Left renal cortex interstitium (tissue), 4 donors: Measurements from ENCODE around the gene ELP4. TPM values are rescaled to one million over a fixed set of nuclear protein-coding genes. Genes with fewer than 3 reads are reported as not detected.
"Not testable (repeated sequence)": the region's sequence is repeated elsewhere in the genome, so short reads cannot be mapped to it uniquely, and the experiment has no call there.

Experiments
- DNase-seq, 4 donors: peaks; one replicate each; pipeline ENCODE4 v3.0.0-alpha.2; 2013; ENCODE audit warnings: low read depth in 4 of 4, low spot score in 2 of 4, missing footprints in 1 of 4
- polyA plus RNA-seq, 4 donors: library from polyadenylated mRNA; unstranded; fragments of 120-200 nt; gene quantifications; one replicate each; pipeline ENCODE4 v1.2.1, GENCODE V29; 2013; ENCODE audit not compliant: insufficient read length in 4 of 4

ELP4 gene
- polyA plus RNA-seq, 4 donors = 22.9 to 29.2 (median 25.5) TPM

DNA sequence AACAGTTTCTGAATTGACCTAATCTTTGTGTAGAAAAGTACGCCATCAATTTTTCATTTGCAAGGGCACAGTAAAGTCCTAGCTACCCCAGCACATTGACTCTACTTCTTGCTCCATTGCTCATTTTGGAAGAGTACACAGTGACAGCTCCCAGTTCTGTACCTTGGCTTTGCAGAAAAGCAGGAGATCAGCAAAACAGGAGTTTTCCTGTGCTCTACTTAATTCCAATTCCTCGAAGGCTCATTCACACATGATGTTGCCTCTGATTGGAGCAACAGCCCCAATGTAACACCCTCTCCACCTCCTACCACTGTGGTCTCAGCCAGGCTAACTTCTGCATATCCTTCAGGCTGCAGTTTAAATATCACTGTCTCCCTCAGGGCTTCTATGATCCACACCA, 182.9 kb downstream of the ELP4 start:
- DNase-seq = no peak

GRCh38 chr11:31697049-31697448, 187.5 kb downstream of the ELP4 start:
- not testable (repeated sequence) for DNase-seq

- DNase-seq = no peak
Measured at GRCh38 chr11:31699066-31699465, 189.5 kb downstream of the ELP4 start.

- DNase-seq = no peak
Measured at GRCh38 chr11:31702966-31703365, 193.4 kb downstream of the ELP4 start.

DNA sequence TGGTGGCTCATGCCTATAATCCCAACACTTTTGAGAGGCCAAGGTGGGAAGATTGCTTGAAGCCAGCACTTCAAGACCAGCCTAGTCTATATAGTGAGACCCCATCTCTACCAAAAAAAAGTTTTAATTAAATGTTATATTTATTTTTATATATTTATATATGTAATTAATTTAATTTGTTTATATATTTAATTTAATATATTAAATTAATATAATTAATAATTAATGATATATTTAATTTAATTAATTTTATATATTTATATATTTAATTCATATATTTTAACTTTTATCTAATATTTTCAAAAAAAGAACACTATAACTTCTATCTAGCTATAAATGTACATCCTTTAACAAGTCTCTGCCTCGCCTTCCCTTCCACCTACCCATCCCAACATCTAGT, 196.8 kb downstream of the ELP4 start:
- no peak for DNase-seq

- no peak for DNase-seq
Measured at GRCh38 chr11:31711137-31711536, 201.6 kb downstream of the ELP4 start.

DNA sequence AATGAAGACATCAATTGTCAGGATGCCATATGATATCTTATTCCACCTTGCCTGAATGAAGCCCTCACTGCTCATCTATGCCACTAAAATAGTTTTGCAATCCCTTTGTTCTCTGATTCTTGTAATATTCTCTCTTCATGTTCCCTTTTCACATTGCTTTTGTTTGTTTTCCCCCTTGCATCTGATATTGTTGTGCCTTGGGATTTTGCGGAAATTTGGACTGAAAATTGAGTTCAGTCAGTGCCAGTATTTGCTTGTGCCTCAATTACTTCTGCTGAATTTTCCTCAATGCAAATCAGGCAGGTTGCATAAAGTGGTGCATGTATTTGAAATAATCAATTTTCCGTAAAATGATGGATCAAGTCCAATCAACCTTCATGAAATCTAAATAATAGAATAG, 203.3 kb downstream of the ELP4 start:
- DNase-seq = no peak

DNA sequence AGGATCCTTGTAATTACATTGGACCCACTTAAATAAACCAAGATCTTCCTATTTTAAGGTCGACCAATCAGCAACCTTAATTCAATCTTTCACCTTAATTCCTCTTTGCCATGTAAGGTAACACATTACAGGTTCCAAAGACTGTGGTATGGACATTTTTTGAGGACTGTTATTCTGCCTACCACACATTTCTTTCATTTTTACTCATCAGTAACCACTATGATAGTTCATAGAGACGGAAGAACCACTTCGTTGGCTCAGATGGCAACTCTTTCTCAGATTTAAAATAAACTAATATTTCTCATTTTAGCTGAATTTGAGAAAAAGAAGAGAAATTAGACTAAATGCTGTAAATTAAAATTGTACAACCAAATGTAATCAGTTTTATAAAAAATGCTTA, 205.3 kb downstream of the ELP4 start:
- DNase-seq = no peak

- no peak for DNase-seq
Measured at GRCh38 chr11:31720225-31720624, 210.7 kb downstream of the ELP4 start.

DNA sequence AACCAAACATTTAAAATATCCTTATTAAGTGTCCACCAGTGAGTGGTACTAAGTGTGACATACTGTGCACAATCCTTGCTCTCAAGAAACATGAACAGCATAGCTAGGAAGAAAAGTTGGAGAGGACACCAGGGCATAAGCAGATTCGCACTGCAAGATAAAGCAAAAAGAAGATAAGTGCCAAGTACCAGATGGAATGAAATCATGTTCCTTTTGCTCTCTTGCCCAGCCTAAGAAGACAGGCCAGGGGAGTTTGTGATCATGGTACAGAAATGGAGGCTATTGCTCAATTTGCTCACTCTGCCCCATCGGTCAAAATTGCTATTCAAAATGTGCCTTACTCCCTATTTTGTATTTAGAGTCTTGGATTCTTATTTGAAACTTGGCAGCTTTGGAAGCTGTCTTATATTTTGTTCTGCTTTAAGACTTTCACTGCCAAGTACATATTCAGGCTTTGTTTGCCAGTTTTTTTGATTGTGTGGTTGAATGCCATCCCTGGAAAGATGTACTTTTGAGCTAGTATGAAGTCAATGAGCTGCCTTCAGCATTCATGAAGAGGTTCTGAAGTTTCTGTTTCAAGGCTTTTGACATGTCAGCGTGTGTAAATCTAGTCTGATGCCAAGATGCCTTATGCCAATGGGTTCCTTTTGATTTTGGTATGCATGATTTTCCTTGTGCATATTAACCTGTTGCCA, 211.3 kb downstream of the ELP4 start:
- no peak for DNase-seq

DNA sequence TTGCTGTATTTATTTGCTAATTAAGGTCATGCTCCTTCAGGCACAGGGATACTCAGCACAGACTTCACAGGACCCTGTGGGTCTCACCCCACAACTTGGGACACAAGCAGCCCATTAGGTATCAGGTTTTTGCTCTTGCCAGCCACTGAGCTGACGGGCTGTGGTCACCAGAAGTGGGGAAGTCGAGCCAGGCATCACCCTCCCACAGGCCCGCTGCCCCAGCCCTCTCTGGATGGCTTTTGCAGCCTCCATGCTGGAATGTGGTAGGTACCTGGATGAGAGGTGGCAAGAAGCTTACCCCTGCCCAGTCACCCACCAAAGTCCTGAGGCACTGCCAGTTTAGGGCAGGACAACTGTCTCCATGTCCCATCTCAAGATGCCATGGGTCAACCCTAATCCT, 213.2 kb downstream of the ELP4 start:
- DNase-seq = no peak

DNA sequence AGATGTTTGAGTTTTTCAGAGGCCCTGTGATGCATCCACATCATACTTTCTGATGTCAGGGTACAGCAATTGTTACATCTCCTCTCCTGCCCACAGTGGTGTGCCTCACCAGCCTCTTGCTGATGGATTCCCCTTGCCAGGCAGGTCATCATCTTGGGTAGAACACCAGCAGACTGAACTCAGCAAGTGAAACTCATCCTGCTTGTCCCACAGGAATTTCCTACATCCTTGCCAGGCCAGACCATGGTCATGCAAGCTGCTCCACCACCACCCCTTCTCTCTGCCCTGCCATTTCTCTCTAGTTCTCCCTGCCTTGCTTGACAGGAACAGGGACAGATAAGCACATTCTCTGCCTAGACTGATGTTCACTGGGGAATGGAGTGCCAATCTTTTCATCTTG, 215.6 kb downstream of the ELP4 start:
- no peak for DNase-seq

GRCh38 chr11:31728432-31728831, 218.9 kb downstream of the ELP4 start:
- no peak for DNase-seq

GRCh38 chr11:31740131-31740530, 230.6 kb downstream of the ELP4 start:
- DNase-seq = no peak

GRCh38 chr11:31740731-31741368, 231.3 kb downstream of the ELP4 start:
- DNase-seq = not testable (repeated sequence)

DNA sequence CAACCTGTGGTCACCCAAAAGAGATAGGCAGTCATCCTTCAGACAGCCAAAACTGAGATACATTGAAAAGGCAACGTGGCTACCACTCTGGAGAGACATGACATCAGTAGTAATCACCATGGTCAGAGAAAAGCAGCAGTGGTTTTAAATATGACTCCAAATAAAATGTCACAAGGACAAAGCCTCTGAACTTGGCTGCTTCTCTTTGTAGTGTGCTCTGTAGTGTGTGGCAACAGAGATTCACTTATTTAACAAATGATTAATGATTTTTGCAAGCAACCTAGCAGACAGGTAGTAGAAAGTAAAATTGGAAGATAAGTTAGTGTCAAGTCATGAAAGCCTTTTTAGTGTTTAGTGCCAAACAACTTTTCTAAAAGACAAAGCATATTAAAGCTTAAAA, 238.0 kb downstream of the ELP4 start:
- no peak for DNase-seq

DNA sequence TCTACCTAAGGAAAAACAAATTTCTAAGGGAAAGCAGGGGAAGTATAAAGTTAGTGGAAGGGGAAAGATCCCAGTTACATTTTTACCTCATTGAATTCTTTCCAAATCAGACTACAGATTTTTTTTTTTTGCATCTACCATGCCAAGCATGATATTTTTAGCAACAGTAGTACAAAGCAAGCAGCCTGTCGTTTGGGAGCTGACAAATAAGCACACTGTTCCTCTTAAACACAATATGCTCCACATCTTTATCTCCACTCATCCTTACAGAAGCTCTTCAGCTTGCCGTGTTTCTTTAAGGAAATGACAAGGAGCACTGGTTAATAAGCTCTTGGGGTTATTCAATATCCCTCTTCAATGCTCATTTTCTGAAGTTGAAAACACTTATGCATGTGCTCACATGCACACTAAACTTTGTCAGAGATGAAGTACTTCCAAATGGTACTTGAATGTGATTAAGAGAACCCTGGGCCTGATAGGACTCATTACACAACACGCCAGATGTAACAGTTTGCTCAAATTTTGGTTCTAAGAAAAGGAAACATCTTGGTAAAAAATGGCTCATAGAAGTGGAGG, 247.8 kb downstream of the ELP4 start:
- no peak for DNase-seq

DNA sequence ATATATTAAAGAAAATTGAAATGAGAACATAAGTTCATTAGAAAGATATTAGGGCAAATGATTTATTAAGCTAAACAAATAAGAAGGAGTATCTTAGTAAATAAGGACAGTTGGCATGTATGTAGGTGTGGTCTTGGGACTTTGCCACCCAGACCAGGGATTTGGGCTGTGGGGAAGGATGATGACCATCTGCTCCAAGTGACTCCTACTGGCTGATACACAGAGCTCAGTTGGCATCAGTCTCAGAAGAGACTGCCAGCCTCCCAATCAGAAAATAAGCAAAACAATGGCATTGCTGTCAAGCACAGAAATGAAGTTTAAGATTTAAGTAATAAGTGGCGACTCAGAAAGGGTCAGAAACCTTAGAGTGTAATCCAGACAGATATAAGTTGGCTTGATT, 252.1 kb downstream of the ELP4 start:
- DNase-seq = no peak

- DNase-seq = no peak
Measured at GRCh38 chr11:31763296-31763695, 253.7 kb downstream of the ELP4 start.

- DNase-seq = no peak
Measured at GRCh38 chr11:31764261-31764660, 254.7 kb downstream of the ELP4 start.

- no peak for DNase-seq
Measured at GRCh38 chr11:31764766-31765165, 255.2 kb downstream of the ELP4 start.

DNA sequence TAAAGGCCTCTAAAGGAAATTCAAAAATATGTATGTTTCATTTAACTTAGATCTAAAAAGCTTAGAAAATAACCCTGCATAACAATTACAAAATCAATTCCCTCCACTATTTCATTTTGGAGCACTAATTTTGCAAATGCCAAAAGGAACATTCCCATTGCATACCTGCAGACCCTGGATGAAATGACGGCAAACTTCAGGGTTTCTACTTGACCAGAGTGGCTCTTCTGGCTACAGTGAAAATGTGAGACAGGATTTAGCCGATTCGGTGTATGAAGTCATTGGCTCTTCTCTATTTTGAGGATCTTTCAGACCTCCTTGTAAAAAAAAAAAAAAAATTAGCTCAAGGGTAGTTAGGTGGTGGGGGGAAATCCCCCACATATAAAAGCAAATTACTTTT, 257.5 kb downstream of the ELP4 start:
- DNase-seq = no peak
